SH-SY5Y (cell line): ENCODE results near the gene ARPC2.

ENCODE experiments used
- GATA2 ChIP-seq: IDR thresholded peaks from 2 replicates; pipeline ENCODE4 v1.6.1; 2011; ENCODE audit warnings: mild to moderate bottlenecking, low read depth, low read length
- GATA3 ChIP-seq: IDR thresholded peaks from 2 replicates; pipeline ENCODE4 v1.6.1; 2011; ENCODE audit warnings: low read depth, mild to moderate bottlenecking, low read length, moderate library complexity

Gene ARPC2

DNA sequence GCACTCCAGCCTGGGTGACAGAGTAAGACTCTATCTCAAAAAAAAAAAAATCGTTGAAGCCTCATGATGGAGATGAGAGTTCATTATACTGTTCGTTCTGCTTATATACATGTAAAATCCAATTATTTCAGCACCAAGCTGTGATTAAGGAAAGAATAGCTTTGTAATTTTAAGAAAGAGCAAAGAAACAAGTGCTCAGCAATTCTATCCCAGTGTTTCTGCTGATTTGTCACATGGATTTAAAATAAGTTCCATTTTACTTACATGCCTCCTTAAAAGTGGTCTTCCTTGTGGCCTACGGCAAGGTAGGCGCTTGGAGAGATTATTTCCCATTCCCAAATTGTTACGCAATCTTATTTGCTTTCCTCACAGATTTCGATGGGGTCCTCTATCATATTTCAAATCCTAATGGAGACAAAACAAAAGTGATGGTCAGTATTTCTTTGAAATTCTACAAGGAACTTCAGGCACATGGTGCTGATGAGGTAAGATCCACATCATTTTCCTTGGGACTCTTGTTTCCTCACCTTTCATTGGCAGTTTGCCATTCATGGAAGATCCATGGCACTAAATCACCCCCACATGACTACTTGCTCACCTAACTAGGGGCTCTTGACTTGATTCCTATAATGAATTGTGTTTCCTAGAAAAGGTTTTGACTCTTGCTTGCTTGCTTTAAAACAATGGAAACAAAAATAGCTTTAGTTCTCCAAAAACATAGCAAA lies 11.5 kb downstream of the ARPC2 start:
- TF ChIP-seq GATA2 (no peak), GATA3 (no peak)

DNA sequence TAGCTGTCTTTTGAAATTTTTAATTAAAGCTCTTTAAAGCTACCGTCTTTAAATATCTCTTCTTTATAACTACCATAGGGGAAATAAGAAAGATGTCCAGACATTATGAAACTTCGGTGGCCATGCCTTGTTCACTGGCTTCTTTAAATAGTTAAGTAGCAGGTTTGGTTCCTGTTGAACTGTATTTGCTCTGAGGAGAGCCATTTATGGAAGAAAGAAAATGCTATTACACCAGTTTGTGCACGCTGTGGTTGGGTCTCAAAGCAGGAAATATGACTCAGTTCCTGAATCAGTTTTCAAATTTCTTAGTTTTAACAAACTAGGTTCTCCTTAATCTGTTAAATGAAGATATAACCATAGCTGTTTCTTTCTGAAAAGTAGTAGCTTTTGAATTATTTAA lies 12.2 kb downstream of the ARPC2 start:
- TF ChIP-seq GATA2 (no peak), GATA3 (no peak)

DNA sequence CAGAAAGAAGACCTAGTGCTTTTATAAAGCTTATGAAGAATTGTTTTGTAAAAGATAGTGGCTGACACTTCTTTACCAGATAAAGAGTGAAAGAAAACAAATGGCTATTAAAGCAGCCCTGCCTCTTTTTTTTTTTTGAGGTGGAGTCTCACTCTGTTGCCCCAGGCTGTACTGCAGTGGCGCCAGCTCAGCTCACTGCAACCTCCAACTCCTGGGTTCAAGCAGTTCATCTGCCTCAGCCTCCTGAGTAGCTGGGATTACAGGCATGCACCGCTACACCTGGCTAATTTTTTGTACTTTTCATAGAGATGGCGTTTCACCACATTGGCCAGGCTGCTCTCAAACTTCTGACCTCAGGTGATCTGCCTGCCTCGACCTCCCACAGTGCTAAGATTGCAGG lies 12.9 kb downstream of the ARPC2 start:
- no peak for TF ChIP-seq GATA2
- TF ChIP-seq GATA3, result no peak

DNA sequence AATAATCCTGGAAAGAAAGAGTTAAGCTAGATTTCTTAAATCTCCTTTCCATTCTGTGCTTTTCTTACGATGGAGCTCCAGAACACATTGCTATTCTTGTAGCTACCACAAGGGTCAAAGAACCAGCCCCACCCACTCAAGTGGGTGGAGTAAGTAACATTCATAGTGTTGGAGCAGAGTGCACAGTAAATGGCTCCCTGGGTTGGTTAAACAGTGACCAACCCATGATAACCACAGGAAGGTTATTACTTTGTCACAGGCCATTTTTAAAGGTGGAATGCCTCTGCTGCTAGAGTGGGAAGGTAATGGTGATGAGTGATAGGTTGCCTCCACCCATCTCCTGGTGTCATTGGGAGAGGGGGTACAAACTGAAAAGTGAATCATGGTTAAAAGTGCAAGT lies 13.9 kb downstream of the ARPC2 start:
- TF ChIP-seq GATA2, result no peak
- TF ChIP-seq GATA3, result no peak

DNA sequence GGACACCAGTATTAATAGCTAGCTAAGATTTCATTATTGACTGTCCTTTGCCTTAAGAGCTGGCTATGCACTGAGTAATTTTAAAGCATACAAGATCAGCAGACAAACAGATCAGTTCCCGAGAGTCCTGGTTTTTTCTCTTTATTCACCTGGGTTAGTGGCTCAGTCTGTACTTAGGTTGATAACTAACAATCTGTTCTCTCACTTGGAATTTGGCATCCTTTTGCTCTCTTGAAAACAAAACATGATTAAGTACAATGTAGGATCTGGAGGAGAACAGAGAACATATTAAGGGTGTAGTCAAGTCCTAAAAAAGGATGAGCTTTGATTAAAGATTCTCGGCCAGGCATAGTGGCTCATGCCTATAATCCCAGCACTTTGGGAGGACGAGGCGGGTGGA lies 16.6 kb downstream of the ARPC2 start:
- TF ChIP-seq GATA2, result no peak
- TF ChIP-seq GATA3, result no peak

DNA sequence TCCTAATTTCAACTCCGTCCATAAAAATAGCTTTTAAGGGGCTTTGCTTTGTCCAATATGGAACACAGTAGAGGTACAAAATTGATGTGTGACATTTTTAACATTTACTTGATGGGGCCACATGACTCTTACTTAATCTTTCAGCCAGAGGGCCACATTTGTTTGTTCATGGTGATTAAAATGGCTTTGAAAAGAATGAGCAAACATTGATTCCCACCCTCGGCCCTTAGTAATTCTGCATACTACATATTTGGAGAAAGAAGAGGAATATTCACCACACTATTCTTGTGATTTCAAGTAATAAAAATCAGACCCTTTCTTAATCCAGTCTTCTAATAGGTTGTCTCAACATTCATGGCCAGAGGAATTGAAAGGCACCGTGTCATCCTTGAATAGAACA lies 17.5 kb downstream of the ARPC2 start:
- TF ChIP-seq GATA2 (no peak), GATA3 (no peak)

DNA sequence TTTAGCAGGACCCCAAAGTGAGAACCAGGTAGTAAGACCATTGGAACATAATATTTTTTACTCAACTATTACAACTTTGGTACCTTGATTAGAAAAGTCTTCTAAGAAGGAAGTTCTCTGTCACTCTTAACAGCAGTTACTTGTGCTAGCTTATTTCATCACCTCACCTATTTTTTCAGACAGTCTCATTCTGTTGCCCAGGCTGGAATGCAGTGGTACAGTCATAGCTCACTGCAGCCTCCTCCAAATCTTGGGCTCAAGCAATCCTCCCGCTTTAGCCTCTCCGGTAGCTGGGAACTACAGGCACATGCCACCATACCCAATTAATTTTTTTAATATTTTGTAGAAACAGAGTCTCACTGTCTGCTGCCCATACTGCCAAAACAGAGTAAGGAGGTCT lies 18.0 kb downstream of the ARPC2 start:
- no peak for TF ChIP-seq GATA2
- no peak for TF ChIP-seq GATA3

DNA sequence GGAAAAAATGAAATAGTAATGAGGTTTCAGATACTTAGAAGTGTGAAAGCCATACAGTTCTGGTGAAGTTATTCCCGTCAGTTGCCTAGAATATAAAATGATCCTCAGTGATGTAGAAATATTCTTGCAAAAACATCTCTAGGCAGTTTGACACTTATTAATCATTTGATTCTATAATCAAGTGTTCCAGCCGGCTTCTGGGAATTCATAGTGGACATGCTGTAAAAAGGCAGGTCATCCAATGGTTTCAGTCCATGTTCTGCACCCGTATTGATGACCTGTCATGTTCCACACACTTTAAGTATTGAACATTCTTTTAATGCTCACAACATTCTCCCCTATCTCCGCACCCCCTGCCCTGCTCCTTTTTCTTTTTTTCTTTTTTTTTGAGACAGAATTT lies 19.8 kb downstream of the ARPC2 start:
- TF ChIP-seq GATA2 (no peak), GATA3 (no peak)

DNA sequence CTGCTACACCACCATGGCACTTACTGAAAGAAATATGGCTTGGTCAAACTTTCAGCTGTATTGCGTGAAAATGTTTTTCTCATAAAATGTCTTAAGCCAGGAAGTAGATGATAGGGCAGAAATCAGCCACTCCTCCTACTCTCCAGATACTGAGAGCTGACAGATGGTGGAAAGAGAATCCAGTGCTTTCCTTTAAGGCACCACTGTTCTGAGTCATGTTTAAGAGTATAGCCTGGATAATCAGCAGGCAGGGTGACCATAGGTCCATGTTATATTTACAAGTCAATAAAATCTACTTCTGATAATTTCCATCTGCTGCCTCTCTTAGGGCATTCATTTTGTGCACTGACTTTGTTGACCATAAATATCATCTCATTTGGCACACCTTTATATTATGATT lies 21.9 kb downstream of the ARPC2 start:
- TF ChIP-seq GATA3, result no peak
- no peak for TF ChIP-seq GATA2

DNA sequence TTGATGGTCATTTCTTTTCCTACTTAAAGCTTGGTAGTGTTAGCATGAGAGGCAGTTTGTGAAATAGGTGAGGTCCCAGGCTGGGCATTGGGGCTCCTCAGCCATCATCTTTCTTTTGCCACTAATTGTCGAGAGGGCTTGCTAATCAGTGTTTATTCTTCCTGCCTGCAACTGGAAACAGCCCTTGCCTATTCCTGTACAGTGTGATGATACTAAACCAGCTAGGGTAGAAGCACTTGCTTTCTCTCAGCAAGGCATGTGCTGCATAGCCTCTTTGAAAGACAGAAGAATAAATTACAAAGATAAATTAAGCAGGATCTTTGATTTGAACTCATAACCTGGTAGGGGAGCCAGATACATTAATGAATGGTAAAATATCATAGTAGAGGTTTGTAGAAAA lies 27.2 kb downstream of the ARPC2 start:
- TF ChIP-seq GATA3, result no peak
- no peak for TF ChIP-seq GATA2

DNA sequence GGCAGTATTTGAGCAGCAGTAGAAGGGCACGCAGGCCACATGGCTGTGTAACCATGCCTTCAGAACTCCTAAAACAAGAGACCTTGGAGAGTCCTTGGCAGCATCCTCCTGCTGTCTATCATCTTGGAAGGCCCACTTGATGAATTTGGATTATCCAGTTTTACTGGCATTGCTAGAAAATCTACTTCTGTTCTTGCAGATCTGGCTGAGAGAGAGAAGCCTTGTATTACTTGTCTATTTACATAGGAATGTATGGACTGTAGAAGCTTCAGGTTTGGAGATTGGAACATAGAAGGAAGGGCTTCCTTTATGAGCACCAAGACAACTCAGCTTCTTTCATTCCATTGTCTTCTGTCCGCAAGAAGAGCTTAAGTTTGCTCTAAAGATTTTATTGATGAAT lies 27.7 kb downstream of the ARPC2 start:
- TF ChIP-seq GATA2 (no peak), GATA3 (no peak)

DNA sequence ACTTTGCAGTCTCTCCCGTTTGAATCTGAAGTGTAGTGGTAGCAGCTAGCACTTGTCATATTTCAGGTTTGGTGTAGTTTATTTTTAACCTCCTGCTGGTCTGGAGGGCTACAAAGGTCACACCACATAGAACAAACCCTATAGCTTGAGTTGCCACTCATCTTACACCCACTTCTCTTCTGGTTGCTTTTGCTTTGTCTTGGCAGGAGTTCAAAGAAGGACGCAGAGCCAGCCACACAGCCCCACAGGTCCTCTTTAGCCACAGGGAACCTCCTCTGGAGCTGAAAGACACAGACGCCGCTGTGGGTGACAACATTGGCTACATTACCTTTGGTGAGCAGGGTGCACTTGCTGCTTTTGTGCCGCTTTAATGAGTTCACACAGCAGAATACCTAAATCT lies 28.2 kb downstream of the ARPC2 start:
- TF ChIP-seq GATA3, result no peak
- no peak for TF ChIP-seq GATA2

DNA sequence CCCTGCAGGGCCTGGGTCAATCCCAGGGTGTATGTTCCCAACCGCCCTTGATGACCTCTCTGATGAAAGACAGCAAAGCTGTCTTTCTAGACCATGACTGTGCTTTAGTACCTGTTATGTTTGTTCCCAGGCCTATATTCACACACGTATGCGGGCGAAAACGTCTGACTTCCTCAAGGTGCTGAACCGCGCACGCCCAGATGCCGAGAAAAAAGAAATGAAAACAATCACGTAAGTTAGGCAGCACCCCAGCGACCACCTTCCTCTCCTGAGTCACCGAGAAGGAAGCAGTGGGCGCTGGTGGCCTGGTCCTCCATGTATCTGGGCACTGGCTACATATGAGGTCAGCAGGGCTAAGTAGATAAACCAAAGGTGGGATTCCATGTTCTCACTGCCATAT lies 32.7 kb downstream of the ARPC2 start:
- TF ChIP-seq GATA3, result no peak
- no peak for TF ChIP-seq GATA2

DNA sequence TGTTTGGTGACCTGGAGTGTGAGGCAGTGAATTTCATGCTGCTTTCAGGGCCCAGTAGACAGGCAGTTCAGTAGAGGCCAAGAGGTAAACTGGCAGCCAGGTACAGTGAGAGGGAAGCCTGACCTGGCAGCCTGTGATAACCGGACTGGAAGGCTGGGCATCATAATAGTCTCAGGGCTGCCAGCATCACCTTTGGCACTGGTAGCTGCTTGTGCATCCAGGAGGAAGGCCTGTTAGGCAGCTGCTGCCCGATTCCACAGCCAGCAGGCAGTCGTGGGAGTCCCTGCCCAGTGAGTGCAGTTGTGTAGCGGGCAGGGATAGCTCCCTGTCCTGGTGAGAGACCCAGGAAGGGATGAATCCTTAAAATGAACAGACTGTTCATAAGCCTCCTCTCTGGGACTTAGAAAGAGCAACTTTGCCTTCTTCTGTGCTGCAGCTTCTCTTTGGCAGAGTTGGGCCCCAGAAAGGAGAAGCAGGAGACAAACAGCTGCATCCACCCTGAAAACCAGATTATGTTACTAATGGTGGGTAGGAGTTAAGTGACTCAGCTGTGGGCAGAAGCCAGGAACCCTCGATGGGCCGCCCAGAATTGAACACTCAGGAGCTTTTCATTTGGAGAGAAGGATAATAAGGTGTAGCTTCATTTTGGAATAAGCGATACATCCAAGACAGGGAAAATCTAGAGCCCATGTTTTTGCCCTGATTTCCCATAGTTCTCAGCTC lies 35.7 kb downstream of the ARPC2 start:
- no peak for TF ChIP-seq GATA3
- TF ChIP-seq GATA2, result no peak

DNA sequence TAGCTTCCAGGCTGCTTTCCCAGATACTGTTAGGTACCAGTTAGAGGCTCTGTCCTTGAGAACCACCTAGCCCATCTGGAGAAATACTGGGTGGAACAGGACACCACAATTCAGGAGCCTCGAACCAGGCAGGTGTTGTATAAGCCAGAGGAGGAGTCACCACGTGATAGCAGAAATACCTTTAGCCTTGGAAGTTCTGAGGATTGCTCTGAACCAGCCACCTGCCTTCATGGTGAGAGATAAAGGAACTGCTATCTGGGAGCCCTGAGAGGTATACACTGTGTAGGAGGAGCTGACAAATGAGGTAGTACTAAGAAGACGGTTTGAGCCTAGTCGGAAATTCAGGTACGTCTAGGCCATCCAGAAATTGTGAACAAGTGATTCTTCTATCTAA lies 36.2 kb downstream of the ARPC2 start:
- no peak for TF ChIP-seq GATA3
